Activated T-cell treated with anti-CD3 and anti-CD28 coated beads, Interleukin-2, amount 50 U/mL, for 72 hours (primary cell): ENCODE data around the gene FUS. TPM values are rescaled to one million over a fixed set of nuclear protein-coding genes. Genes with fewer than 3 reads are reported as not detected.
"Not testable (repeated sequence)": the region's sequence is repeated elsewhere in the genome, so short reads cannot be mapped to it uniquely, and the experiment has no call there.

Experiments
- ATAC-seq, 2 donors: fragments of 150-1000 bp; cut with Tn5 transposase; replicated peaks in 1 of 2; 2 replicates each; pipeline ENCODE4 v1.10.0; 2021; ENCODE audit warnings: moderate library complexity in 2 of 2, mild to moderate bottlenecking in 1 of 2
- DNase-seq, 2 donors: peaks; one replicate each; pipeline ENCODE4 v3.0.0; 2021 to 2022; ENCODE audit warnings: mixed read lengths in 1 of 2
- H3K27ac Mint-ChIP-seq: one replicate; pipeline ENCODE4 v1.8.0; 2022; ENCODE audit warnings: mild to moderate bottlenecking, moderate library complexity, mixed read lengths
- H3K27me3 Mint-ChIP-seq: one replicate; pipeline ENCODE4 v1.8.0; 2022; ENCODE audit warnings: low read depth, mixed read lengths
- H3K36me3 Mint-ChIP-seq, 2 donors: one replicate each; pipeline ENCODE4 v1.8.0; 2022; ENCODE audit warnings: mixed read lengths in 2 of 2, mild to moderate bottlenecking in 1 of 2; ENCODE audit not compliant: insufficient read depth in 2 of 2
- H3K4me1 Mint-ChIP-seq: one replicate; pipeline ENCODE4 v1.8.0; 2022; ENCODE audit warnings: low read depth, mixed read lengths
- H3K4me3 Mint-ChIP-seq, 2 donors: one replicate each; pipeline ENCODE4 v1.8.0; 2022; ENCODE audit warnings: mild to moderate bottlenecking in 2 of 2, mixed read lengths in 2 of 2, moderate library complexity in 2 of 2
- H3K9me3 Mint-ChIP-seq, 2 donors: one replicate each; pipeline ENCODE4 v1.8.0; 2022; ENCODE audit warnings: mixed read lengths in 2 of 2
- total RNA-seq, 2 donors: library from RNA; stranded (reverse); gene quantifications; one replicate each; pipeline ENCODE4 v1.2.3, GENCODE V29; 2022

FUS gene
- total RNA-seq, 2 donors from 2014 or later: 411 to 528 TPM

- peak overlapping the region; percentile 8 for H3K27ac Mint-ChIP-seq
- ATAC-seq: peak in 1 of 2 donors; percentile 0
- peaks cover 89% of the 10 kb centered on the region for H3K4me1 Mint-ChIP-seq
- peaks cover 30 to 75% of the 10 kb centered on the region in 2 donors for H3K36me3 Mint-ChIP-seq
- no peak overlapping the region for H3K4me3 Mint-ChIP-seq
- no peaks in the 10 kb centered on the region for H3K9me3 Mint-ChIP-seq
- DNase-seq: no peak
- H3K27me3 Mint-ChIP-seq: no peaks in the 10 kb centered on the region
These were observed 13.9 kb downstream of the FUS start for GRCh38 chr16:31193874-31194273.

- ATAC-seq: peak; percentile 5 to 18
- H3K4me3 Mint-ChIP-seq: no peak overlapping the region
- DNase-seq: peak in 1 of 2 donors; percentile 36
- no peaks in the 10 kb centered on the region for H3K27me3 Mint-ChIP-seq
- H3K9me3 Mint-ChIP-seq: no peaks in the 10 kb centered on the region
- H3K4me1 Mint-ChIP-seq: peaks cover 88% of the 10 kb centered on the region
- peak overlapping the region; percentile 2 for H3K27ac Mint-ChIP-seq
- H3K36me3 Mint-ChIP-seq: peaks cover 31 to 74% of the 10 kb centered on the region in 2 donors
These were observed 15.0 kb downstream of the FUS start for GRCh38 chr16:31194898-31195297.

- H3K36me3 Mint-ChIP-seq: peaks cover 23 to 65% of the 10 kb centered on the region in 2 donors
- not testable (repeated sequence) for H3K4me3 Mint-ChIP-seq, H3K9me3 Mint-ChIP-seq, H3K27me3 Mint-ChIP-seq, ATAC-seq, DNase-seq
- peak overlapping the region; percentile 78 for H3K27ac Mint-ChIP-seq
- H3K4me1 Mint-ChIP-seq: peaks cover 90% of the 10 kb centered on the region
These were observed 15.9 kb downstream of the FUS start for GRCh38 chr16:31195861-31196260.

GRCh38 chr16:31196324-31197088 is 16.6 kb downstream of the FUS start:
- H3K9me3 Mint-ChIP-seq: no peaks in the 10 kb centered on the region
- no peak overlapping the region for H3K4me3 Mint-ChIP-seq
- DNase-seq (peak in 1 of 2 donors; percentile 41), ATAC-seq (peak in 1 of 2 donors; percentile 3)
- peak overlapping the region; percentile 78 for H3K27ac Mint-ChIP-seq
- peaks cover 90% of the 10 kb centered on the region for H3K4me1 Mint-ChIP-seq
- H3K36me3 Mint-ChIP-seq: peaks cover 18 to 58% of the 10 kb centered on the region in 2 donors
- no peaks in the 10 kb centered on the region for H3K27me3 Mint-ChIP-seq

GRCh38 chr16:31198207-31198882 is 18.4 kb downstream of the FUS start:
- no peaks in the 10 kb centered on the region for H3K9me3 Mint-ChIP-seq
- peaks cover 13 to 41% of the 10 kb centered on the region in 2 donors for H3K36me3 Mint-ChIP-seq
- ATAC-seq: no peak
- DNase-seq: peak in 1 of 2 donors; percentile 35
- peaks cover 87% of the 10 kb centered on the region for H3K4me1 Mint-ChIP-seq
- H3K27me3 Mint-ChIP-seq: no peaks in the 10 kb centered on the region
- H3K4me3 Mint-ChIP-seq: no peak overlapping the region
- H3K27ac Mint-ChIP-seq: peak overlapping the region; percentile 80

- no peaks in the 10 kb centered on the region for H3K27me3 Mint-ChIP-seq
- H3K4me1 Mint-ChIP-seq: peaks cover 82% of the 10 kb centered on the region
- peak overlapping the region; percentile 1 to 6 for H3K4me3 Mint-ChIP-seq
- H3K36me3 Mint-ChIP-seq: peaks cover 9 to 33% of the 10 kb centered on the region in 2 donors
- H3K9me3 Mint-ChIP-seq: no peaks in the 10 kb centered on the region
- H3K27ac Mint-ChIP-seq: peak overlapping the region; percentile 72
- ATAC-seq (no peak), DNase-seq (no peak)
These were observed 19.6 kb downstream of the FUS start for GRCh38 chr16:31199430-31200041.

- ATAC-seq, H3K9me3 Mint-ChIP-seq, DNase-seq, H3K27me3 Mint-ChIP-seq: not testable (repeated sequence)
- peaks cover 78% of the 10 kb centered on the region for H3K4me1 Mint-ChIP-seq
- H3K27ac Mint-ChIP-seq: peak overlapping the region; percentile 72
- peak overlapping the region in 1 of 2 donors; percentile 1 for H3K4me3 Mint-ChIP-seq
- peaks cover 9 to 28% of the 10 kb centered on the region in 2 donors for H3K36me3 Mint-ChIP-seq
These were observed 20.2 kb downstream of the FUS start for GRCh38 chr16:31200111-31200510.

- peaks cover 71% of the 10 kb centered on the region for H3K4me1 Mint-ChIP-seq
- no peaks in the 10 kb centered on the region for H3K27me3 Mint-ChIP-seq
- peaks cover 9 to 19% of the 10 kb centered on the region in 2 donors for H3K36me3 Mint-ChIP-seq
- ATAC-seq: peak; percentile 26 to 55
- peak overlapping the region; percentile 89 for H3K27ac Mint-ChIP-seq
- peak; percentile 71 to 72 for DNase-seq
- peak overlapping the region; percentile 88 for H3K4me3 Mint-ChIP-seq
- H3K9me3 Mint-ChIP-seq: peaks cover 0 to 2% of the 10 kb centered on the region in 2 donors
These were observed 21.1 kb downstream of the FUS start for GRCh38 chr16:31200821-31201568.

- H3K4me1 Mint-ChIP-seq: peaks cover 64% of the 10 kb centered on the region
- peak; percentile 33 to 52 for ATAC-seq
- H3K27ac Mint-ChIP-seq: peak overlapping the region; percentile 58
- H3K27me3 Mint-ChIP-seq: no peaks in the 10 kb centered on the region
- peak; percentile 44 to 53 for DNase-seq
- H3K9me3 Mint-ChIP-seq: peaks cover 0 to 2% of the 10 kb centered on the region in 2 donors
- H3K36me3 Mint-ChIP-seq: peaks cover 6 to 12% of the 10 kb centered on the region in 2 donors
- H3K4me3 Mint-ChIP-seq: peak overlapping the region; percentile 88
These were observed 21.9 kb downstream of the FUS start for GRCh38 chr16:31201582-31202413.

GRCh38 chr16:31202414-31203375 is 22.8 kb downstream of the FUS start, which contains the start of gene PYCARD:
PYCARD (minus strand) TSS chr16:31202760; CDS start chr16:31202690, 70 bp downstream.
- ATAC-seq (peak; percentile 3 to 28), DNase-seq (peak; percentile 52)
- peaks cover 6 to 12% of the 10 kb centered on the region in 2 donors for H3K36me3 Mint-ChIP-seq
- no peaks in the 10 kb centered on the region for H3K27me3 Mint-ChIP-seq
- H3K9me3 Mint-ChIP-seq: peaks cover 0 to 2% of the 10 kb centered on the region in 2 donors
- H3K4me1 Mint-ChIP-seq: peaks cover 56% of the 10 kb centered on the region
- H3K27ac Mint-ChIP-seq: peak within 1 kb of the TSS; percentile 91
- H3K4me3 Mint-ChIP-seq: peak within 1 kb of the TSS; percentile 88
